ENCODE measurements around the gene FHIT.

FHIT gene

DNA sequence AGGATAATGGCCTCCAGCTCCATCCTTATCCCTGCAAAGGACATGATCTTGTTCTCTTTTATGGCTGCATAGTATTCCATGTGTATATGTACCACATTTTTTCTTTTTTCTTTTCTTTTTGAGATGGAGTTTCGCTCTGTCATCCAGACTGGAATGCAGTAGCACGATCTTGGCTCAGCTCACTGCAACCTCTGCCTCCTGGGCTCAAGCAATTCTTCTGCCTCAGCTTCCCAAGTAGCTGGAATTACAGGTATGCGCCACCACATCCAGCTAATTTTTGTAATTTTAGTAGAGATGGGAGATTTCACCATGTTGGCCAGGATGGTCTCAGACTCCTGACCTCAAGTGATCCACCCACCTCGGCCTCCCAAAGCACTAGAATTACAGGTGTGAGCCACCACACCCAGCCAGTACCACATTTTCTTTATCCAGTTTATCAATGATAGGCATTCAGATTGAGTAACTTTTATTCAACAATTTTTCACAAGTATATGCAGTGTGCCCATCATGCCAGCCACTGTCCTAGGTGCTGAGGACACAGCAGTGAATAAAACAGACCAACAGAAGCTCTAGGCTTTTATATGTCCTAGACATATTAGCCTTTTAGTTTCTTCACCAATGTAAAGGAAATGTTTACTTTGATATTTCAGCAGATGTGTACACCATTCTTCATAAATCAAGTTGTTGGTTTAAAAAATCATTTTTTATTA is 815.2 kb downstream of the FHIT start:
- Histone ChIP-seq H3K27me3 (ENCODE audit: low read depth, low read length) (no peaks in the 10 kb centered on the region), H4K20me1 (ENCODE audit: insufficient read depth, low read length) (no peaks in the 10 kb centered on the region), H3K36me3 (replicated peaks; ENCODE audit: low read depth, low read length) (no peaks in the 10 kb centered on the region), H3K4me2 (ENCODE audit: low read length) (no peak overlapping the region), H3K27ac (ENCODE audit: low read length) (no peak overlapping the region), H3K79me2 (ENCODE audit: low read length) (no peaks in the 10 kb centered on the region), H3K9ac (ENCODE audit: low read length) (no peak overlapping the region), H2AFZ (ENCODE audit: low read depth, low read length) (no peak overlapping the region), H3K4me3 (ENCODE audit: low read length) (no peak overlapping the region), H3K9me3 (ENCODE audit: insufficient read depth, low read length) (no peaks in the 10 kb centered on the region), H3K4me1 (ENCODE audit: low read length) (no peaks in the 10 kb centered on the region)
- TF ChIP-seq, protein P1, sequence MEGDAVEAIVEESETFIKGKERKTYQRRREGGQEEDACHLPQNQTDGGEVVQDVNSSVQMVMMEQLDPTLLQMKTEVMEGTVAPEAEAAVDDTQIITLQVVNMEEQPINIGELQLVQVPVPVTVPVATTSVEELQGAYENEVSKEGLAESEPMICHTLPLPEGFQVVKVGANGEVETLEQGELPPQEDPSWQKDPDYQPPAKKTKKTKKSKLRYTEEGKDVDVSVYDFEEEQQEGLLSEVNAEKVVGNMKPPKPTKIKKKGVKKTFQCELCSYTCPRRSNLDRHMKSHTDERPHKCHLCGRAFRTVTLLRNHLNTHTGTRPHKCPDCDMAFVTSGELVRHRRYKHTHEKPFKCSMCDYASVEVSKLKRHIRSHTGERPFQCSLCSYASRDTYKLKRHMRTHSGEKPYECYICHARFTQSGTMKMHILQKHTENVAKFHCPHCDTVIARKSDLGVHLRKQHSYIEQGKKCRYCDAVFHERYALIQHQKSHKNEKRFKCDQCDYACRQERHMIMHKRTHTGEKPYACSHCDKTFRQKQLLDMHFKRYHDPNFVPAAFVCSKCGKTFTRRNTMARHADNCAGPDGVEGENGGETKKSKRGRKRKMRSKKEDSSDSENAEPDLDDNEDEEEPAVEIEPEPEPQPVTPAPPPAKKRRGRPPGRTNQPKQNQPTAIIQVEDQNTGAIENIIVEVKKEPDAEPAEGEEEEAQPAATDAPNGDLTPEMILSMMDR (IDR thresholded peaks at IDR 0.05; ENCODE audit: low read depth, low read length): no peak
- no peak for TF ChIP-seq EZH2phosphoT487 (IDR thresholded peaks at IDR 0.05; ENCODE audit: low read depth)

DNA sequence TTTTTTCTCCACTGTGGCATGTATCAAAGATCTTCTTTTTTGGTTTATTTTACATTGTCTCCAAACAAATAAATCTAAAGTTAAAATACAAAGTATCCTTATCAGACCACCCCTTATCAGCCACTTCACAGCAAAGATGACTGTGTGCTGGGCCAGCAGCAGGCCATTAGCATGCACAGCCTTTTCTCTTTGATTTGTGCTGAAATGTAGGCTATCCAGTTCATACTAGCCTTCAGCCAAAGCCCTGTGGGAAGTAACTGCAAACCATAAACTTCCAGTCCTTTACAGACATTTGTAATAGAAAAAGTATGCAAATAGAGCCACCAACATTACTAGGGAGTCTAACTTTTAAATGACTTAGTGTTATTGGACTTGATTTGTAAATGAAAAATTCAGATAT is 816.3 kb downstream of the FHIT start:
- Histone ChIP-seq H3K36me3 (replicated peaks; ENCODE audit: low read depth, low read length) (no peaks in the 10 kb centered on the region), H4K20me1 (ENCODE audit: insufficient read depth, low read length) (no peaks in the 10 kb centered on the region), H3K4me3 (ENCODE audit: low read length) (no peak overlapping the region), H3K4me2 (ENCODE audit: low read length) (no peak overlapping the region), H3K4me1 (ENCODE audit: low read length) (no peaks in the 10 kb centered on the region), H3K27me3 (ENCODE audit: low read depth, low read length) (no peaks in the 10 kb centered on the region), H2AFZ (ENCODE audit: low read depth, low read length) (no peak overlapping the region), H3K9me3 (ENCODE audit: insufficient read depth, low read length) (no peaks in the 10 kb centered on the region), H3K79me2 (ENCODE audit: low read length) (no peaks in the 10 kb centered on the region), H3K27ac (ENCODE audit: low read length) (no peak overlapping the region), H3K9ac (ENCODE audit: low read length) (no peak overlapping the region)
- TF ChIP-seq, protein P1 (IDR thresholded peaks at IDR 0.05; ENCODE audit: low read depth, low read length): no peak
- TF ChIP-seq EZH2phosphoT487 (IDR thresholded peaks at IDR 0.05; ENCODE audit: low read depth): no peak

DNA sequence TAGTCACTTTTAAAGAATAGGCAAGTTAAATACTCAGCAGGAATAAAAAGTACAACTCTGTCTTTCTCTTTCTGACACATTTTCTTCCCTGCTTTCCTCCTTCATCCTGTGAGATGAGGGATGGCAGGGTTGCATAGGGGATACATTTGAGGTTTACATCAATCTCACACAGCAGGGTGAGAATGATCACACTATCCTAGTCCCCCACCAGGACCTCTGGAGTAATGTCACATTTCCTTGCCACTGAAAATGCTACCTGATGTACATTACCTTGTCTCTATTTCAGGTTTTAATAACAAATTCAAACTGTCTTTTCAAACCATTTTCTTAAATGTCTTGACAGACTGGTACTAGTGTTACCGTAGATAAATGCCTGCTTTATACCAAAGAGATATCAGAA is 816.9 kb downstream of the FHIT start:
- no peak overlapping the region for H3K9ac ChIP-seq (ENCODE audit: low read length)
- H3K4me2 ChIP-seq (ENCODE audit: low read length): no peak overlapping the region
- no peak overlapping the region for H3K4me3 ChIP-seq (ENCODE audit: low read length)
- H3K9me3 ChIP-seq (ENCODE audit: insufficient read depth, low read length): no peaks in the 10 kb centered on the region
- TF ChIP-seq EZH2phosphoT487 (IDR thresholded peaks at IDR 0.05; ENCODE audit: low read depth): no peak
- TF ChIP-seq, protein P1 (IDR thresholded peaks at IDR 0.05; ENCODE audit: low read depth, low read length): no peak
- H3K36me3 ChIP-seq (replicated peaks; ENCODE audit: low read depth, low read length): no peaks in the 10 kb centered on the region
- no peak overlapping the region for H2AFZ ChIP-seq (ENCODE audit: low read depth, low read length)
- H4K20me1 ChIP-seq (ENCODE audit: insufficient read depth, low read length): no peaks in the 10 kb centered on the region
- no peaks in the 10 kb centered on the region for H3K79me2 ChIP-seq (ENCODE audit: low read length)
- H3K27ac ChIP-seq (ENCODE audit: low read length): no peak overlapping the region
- H3K4me1 ChIP-seq (ENCODE audit: low read length): no peaks in the 10 kb centered on the region
- no peaks in the 10 kb centered on the region for H3K27me3 ChIP-seq (ENCODE audit: low read depth, low read length)

DNA sequence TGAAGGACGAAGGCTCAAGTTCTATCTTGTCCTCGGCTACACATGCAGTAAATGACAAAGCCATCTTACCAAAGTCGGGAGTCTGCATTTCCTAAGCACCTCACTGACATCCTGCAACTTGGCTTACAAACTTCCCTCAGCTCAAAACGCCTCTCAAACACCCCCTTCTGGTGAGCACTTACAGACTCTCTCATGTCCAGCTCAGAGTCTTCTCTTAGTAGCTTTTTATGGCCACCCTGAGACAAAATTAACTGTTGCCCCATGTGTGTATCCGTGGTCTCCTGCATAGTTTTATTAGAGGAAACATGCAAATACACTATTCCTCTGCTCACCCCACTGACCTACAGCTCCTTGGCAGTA is 819.7 kb downstream of the FHIT start:
- Histone ChIP-seq H3K4me3 (ENCODE audit: low read length) (no peak overlapping the region), H3K27me3 (ENCODE audit: low read depth, low read length) (no peaks in the 10 kb centered on the region), H3K4me1 (ENCODE audit: low read length) (no peaks in the 10 kb centered on the region), H3K36me3 (replicated peaks; ENCODE audit: low read depth, low read length) (no peaks in the 10 kb centered on the region), H3K27ac (ENCODE audit: low read length) (no peak overlapping the region), H4K20me1 (ENCODE audit: insufficient read depth, low read length) (no peaks in the 10 kb centered on the region), H2AFZ (ENCODE audit: low read depth, low read length) (no peak overlapping the region), H3K9me3 (ENCODE audit: insufficient read depth, low read length) (no peaks in the 10 kb centered on the region), H3K9ac (ENCODE audit: low read length) (no peak overlapping the region), H3K79me2 (ENCODE audit: low read length) (no peaks in the 10 kb centered on the region), H3K4me2 (ENCODE audit: low read length) (no peak overlapping the region)
- TF ChIP-seq, protein P1 (IDR thresholded peaks at IDR 0.05; ENCODE audit: low read depth, low read length): no peak
- TF ChIP-seq EZH2phosphoT487 (IDR thresholded peaks at IDR 0.05; ENCODE audit: low read depth): no peak
